ENCODE measurements around the gene PRKCI. TPM values are rescaled to one million over a fixed set of nuclear protein-coding genes. Genes with fewer than 3 reads are reported as not detected.

The PRKCI gene
- total RNA-seq, 2 donors from 2014 or later: 21.3 to 27.1 TPM

Other genes with a start within 250 kb of the PRKCI start
- 10 to 100 TPM; 11.3 to 15.4 TPM for gene GPR160, start 184.4 kb upstream of the PRKCI start, total RNA-seq
- gene PHC3, start 40.7 kb upstream of the PRKCI start, total RNA-seq: 10 to 100 TPM; 65.8 to 98.7 TPM
- 10 to 100 TPM; 16.9 to 21.0 TPM for gene SKIL, start 135.3 kb downstream of the PRKCI start, total RNA-seq
- not detected for gene CLDN11, start 196.4 kb downstream of the PRKCI start, total RNA-seq

Data from activated T-helper 17 cell treated with anti-CD3 and anti-CD28 coated beads, Interleukin-2, amount 50 U/mL, for 72 hours (primary cell).